ENCODE data around the gene SIRT4. TPM values are rescaled to one million over a fixed set of nuclear protein-coding genes. Genes with fewer than 3 reads are reported as not detected.

Gene SIRT4
- total RNA-seq, 1 experiment from 2014 or later: 2.1 TPM

- Histone ChIP-seq H3T11ph (ENCODE audit: low read length) (no peak overlapping the region), H4K8ac (replicated peaks; ENCODE audit: insufficient read length, low read depth, low read length) (no peak overlapping the region), H3K18ac (ENCODE audit: insufficient read length, low read depth, low read length) (no peak overlapping the region), H3K4me1 (ENCODE audit: insufficient read depth, low read length) (no peaks in the 10 kb centered on the region), H2AK5ac (ENCODE audit: insufficient read length, low read length) (no peak overlapping the region), H3K23ac (ENCODE audit: insufficient read length, low read depth, low read length) (no peak overlapping the region), H3K79me2 (ENCODE audit: insufficient read depth, low read length) (no peaks in the 10 kb centered on the region), H2BK120ac (ENCODE audit: low read depth, low read length, poor library complexity, severe bottlenecking) (no peak overlapping the region), H3K9me3 (ENCODE audit: control insufficient read depth, low read depth, low read length) (peaks cover 6% of the 10 kb centered on the region), H2BK20ac (ENCODE audit: low read depth, low read length, poor library complexity, severe bottlenecking) (no peak overlapping the region), H3K56ac (ENCODE audit: insufficient read length, low read depth, low read length) (no peak overlapping the region), H4K5ac (ENCODE audit: insufficient read length, low read depth, low read length) (no peak overlapping the region), H3K27ac (ENCODE audit: insufficient read length, low read depth, low read length) (no peak overlapping the region), H2AFZ (ENCODE audit: low read length) (no peak overlapping the region), H2BK5ac (ENCODE audit: insufficient read length, low read length) (no peak overlapping the region), H3K14ac (ENCODE audit: insufficient read depth, low read length) (no peak overlapping the region), H3K27me3 (ENCODE audit: insufficient read depth, low read length) (no peaks in the 10 kb centered on the region), H3K4me2 (ENCODE audit: insufficient read depth, insufficient read length, low read length) (no peak overlapping the region), H4K91ac (ENCODE audit: insufficient read length, low read depth, low read length) (no peak overlapping the region), H2BK12ac (ENCODE audit: insufficient read length, low read depth, low read length) (no peak overlapping the region), H4K20me1 (ENCODE audit: control insufficient read depth, insufficient read depth, insufficient read length) (no peaks in the 10 kb centered on the region), H3K23me2 (ENCODE audit: insufficient read length, low read depth, low read length, poor library complexity, severe bottlenecking) (no peaks in the 10 kb centered on the region), H3K79me1 (ENCODE audit: insufficient read depth, low read depth, low read length, poor library complexity, severe bottlenecking) (no peaks in the 10 kb centered on the region), H3K9ac (ENCODE audit: extremely low read depth, insufficient read length, low read length) (no peak overlapping the region), H2BK15ac (ENCODE audit: low read depth, low read length) (no peak overlapping the region), H3K4ac (ENCODE audit: low read depth, low read length) (no peak overlapping the region)
- TF ChIP-seq CTCF (conservative IDR thresholded peaks at IDR 0.05): no peak
- peaks cover 6 to 15% (median 8%) of the 10 kb centered on the region in 3 experiments for H3K36me3 Mint-ChIP-seq (ENCODE audit: insufficient read depth in 1 of 3, low read depth in 3 of 3)
- peaks cover 7% of the 10 kb centered on the region in 2 experiments for H3K4me1 Mint-ChIP-seq
- no CpG with 5 or more reads among the region's 57 CpGs for WGBS (ENCODE audit: extremely low coverage, insufficient read length, low lambda C conversion rate)
- DNase-seq: no peak
- peaks cover 14 to 16% of the 10 kb centered on the region in 2 experiments for H3K9me3 Mint-ChIP-seq
- no peak overlapping the region for H3K27ac Mint-ChIP-seq
- no peak overlapping the region for H3K4me3 Mint-ChIP-seq
- H3K27me3 Mint-ChIP-seq (ENCODE audit: low read depth): no peaks in the 10 kb centered on the region; the same call in none of the 2 replicates
These were observed 23.7 kb upstream of the SIRT4 start for GRCh38 chr12:120278137-120279069.

All from H9 (cell line).